Kidney (tissue), 14 donors: ENCODE measurements around the gene TCP11L1. TPM values are rescaled to one million over a fixed set of nuclear protein-coding genes. Genes with fewer than 3 reads are reported as not detected.

Experiments used
- DNase-seq, 5 donors: peaks; one replicate each; pipeline ENCODE4 v3.0.0-alpha.2; 2013 to 2020
- FAIRE-seq: peaks from 2 replicates; lab custom pipeline; 2012; peaks lifted over from hg19 to GRCh38; lab: Jason Lieb, UNC
- H3K27ac ChIP-seq, 2 donors: one replicate each; pipeline ENCODE4 v1.7.0; 2013; ENCODE audit warnings: low read depth in 2 of 2, low read length in 2 of 2, inconsistent platforms in 1 of 2
- H3K27me3 ChIP-seq: one replicate; pipeline ENCODE4 v1.7.1; 2013; ENCODE audit warnings: low read length, inconsistent platforms; ENCODE audit not compliant: control insufficient read depth, insufficient read depth
- H3K36me3 ChIP-seq, 3 donors: one replicate each; pipeline versions ENCODE4 v1.7.0 to v1.7.1; 2013; ENCODE audit warnings: low read length in 3 of 3, control low read depth in 1 of 3, inconsistent platforms in 1 of 3; ENCODE audit not compliant: insufficient read depth in 3 of 3, control insufficient read depth in 2 of 3
- H3K4me1 ChIP-seq, 3 donors: one replicate each; pipeline versions ENCODE4 v1.7.0 to v1.7.1; 2013; ENCODE audit warnings: low read length in 3 of 3, inconsistent platforms in 1 of 3, low read depth in 1 of 3; ENCODE audit not compliant: control insufficient read depth in 2 of 3, insufficient read depth in 2 of 3
- H3K4me3 ChIP-seq, 3 donors: one replicate each; pipeline versions ENCODE4 v1.7.0 to v1.8.1; 2013; ENCODE audit warnings: low read length in 3 of 3, control low read depth in 1 of 3, inconsistent platforms in 1 of 3
- H3K9ac ChIP-seq, 3 donors: one replicate each; pipeline versions ENCODE4 v1.7.0 to v1.7.1; 2013; ENCODE audit warnings: low read length in 3 of 3, control low read depth in 1 of 3, inconsistent platforms in 1 of 3
- H3K9me3 ChIP-seq, 3 donors: one replicate each; pipeline versions ENCODE4 v1.7.0 to v1.7.1; 2013; ENCODE audit warnings: low read length in 3 of 3, control low read depth in 1 of 3, inconsistent platforms in 1 of 3; ENCODE audit not compliant: control insufficient read depth in 2 of 3, insufficient read depth in 1 of 3
- intact Hi-C: fragments of 100-400 bp; cut with DNase I; formaldehyde crosslinking; loops from one replicate; pipeline ENCODE4 v1.11.1; 2022
- polyA plus RNA-seq: library from polyadenylated mRNA; stranded (reverse); fragments of 350-450 nt; fragmentation: Illumina TruSeq; extraction: RNeasy Lipid Tissue Mini Kit (QIAGEN cat#74804); gene quantifications from one replicate; pipeline ENCODE4 v1.2.3, GENCODE V29; 2014; ENCODE audit warnings: low read depth, low replicate concordance; ENCODE audit not compliant: insufficient read depth
- total RNA-seq: library from RNA; stranded (reverse); fragmentation: NEBNext Ultra II Directional; extraction: Animal tissue kit (Norgen Biotek cat#: 25700); gene quantifications from one replicate; pipeline ENCODE4 v1.2.1, GENCODE V29; 2021
- TF ChIP-seq, protein P1 (sequence below): IDR thresholded peaks from 3 replicates; pipeline ENCODE4 v1.5.1; 2012; ENCODE audit warnings: mild to moderate bottlenecking, moderate library complexity, borderline replicate concordance; ENCODE audit not compliant: insufficient read depth; ENCODE audit errors: extremely low read depth
- donor health status: control.
- donor health status: control.
- donor health status: control.
- donor health status: control.
- donor health status: control.
- donor health status: DM: yes; HTN: yes; CAD: no.
- donor health status: Normal renal cell carcinoma (clear cell type).

Gene TCP11L1
- total and polyA plus RNA-seq, 2 donors from 2014 or later = 4.0 to 17.9 TPM

DNA sequence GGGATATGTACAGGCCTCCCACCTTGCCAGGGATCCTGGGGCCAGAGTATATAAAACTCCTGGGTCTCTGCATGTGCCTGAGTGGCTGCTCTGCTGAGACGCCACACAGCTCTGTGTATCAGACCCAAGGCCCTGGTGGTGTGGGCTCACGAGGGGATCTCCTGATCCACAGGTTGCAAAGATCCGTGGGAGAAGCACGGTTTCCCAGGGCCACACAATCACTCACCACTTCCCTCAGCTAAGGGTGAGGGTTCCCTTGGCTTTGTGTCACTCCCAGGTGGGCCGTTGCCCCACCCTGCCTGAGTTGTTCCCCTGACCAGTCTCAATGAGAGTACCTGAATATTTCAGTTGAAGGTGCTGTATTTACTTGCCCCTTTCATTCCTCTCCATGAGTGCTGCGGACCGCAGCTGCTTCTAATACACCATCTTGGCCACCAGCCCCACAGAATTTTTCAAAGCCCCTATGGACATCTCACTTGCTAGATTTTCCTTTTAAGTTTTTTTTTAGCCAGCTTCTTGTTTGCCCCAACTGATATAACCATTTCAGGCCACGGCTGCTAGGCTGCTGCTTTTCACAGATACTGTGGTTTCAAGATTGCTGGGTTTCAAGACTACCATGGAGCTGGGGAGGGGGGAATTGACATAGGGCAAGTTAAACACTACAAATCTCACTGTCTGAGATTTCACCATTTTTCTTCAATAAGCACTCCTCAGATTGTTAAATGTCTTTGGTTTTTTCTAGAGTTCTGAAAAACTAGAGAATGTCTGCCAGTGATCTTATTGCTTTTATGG lies 37.4 kb upstream of the TCP11L1 start:
- TF ChIP-seq, protein P1, sequence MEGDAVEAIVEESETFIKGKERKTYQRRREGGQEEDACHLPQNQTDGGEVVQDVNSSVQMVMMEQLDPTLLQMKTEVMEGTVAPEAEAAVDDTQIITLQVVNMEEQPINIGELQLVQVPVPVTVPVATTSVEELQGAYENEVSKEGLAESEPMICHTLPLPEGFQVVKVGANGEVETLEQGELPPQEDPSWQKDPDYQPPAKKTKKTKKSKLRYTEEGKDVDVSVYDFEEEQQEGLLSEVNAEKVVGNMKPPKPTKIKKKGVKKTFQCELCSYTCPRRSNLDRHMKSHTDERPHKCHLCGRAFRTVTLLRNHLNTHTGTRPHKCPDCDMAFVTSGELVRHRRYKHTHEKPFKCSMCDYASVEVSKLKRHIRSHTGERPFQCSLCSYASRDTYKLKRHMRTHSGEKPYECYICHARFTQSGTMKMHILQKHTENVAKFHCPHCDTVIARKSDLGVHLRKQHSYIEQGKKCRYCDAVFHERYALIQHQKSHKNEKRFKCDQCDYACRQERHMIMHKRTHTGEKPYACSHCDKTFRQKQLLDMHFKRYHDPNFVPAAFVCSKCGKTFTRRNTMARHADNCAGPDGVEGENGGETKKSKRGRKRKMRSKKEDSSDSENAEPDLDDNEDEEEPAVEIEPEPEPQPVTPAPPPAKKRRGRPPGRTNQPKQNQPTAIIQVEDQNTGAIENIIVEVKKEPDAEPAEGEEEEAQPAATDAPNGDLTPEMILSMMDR = no peak

DNA sequence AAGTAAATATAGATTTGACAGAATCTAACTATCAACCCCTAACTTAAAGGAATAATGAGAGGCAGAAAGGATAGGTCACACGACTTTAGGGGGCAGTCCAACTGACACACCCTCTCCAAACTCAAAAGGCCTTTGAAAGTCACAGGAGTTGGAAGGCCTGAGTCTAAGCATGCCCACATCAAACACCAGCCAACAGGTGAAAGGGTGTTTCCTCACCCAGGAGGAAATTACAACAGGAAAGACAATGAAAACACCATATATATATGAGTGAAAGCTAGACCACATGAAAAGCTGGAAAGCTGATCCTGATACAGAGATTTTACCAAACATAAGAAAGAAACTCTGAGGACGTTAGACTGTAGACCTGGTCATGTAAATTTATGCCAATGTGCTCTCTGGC lies 34.2 kb upstream of the TCP11L1 start:
- no peak for FAIRE-seq
- intact Hi-C loops = no loop called here
- no peaks in the 10 kb centered on the region for H3K9me3 ChIP-seq

More for the DNA sequence above, 37.4 kb upstream of the TCP11L1 start:
- DNase-seq (no peak), FAIRE-seq (no peak)
- intact Hi-C loops = no loop called here
- Histone ChIP-seq H3K27me3 (no peaks in the 10 kb centered on the region), H3K36me3 (no peaks in the 10 kb centered on the region), H3K4me3 (no peak overlapping the region), H3K4me1 (no peaks in the 10 kb centered on the region), H3K27ac (no peak overlapping the region), H3K9me3 (no peaks in the 10 kb centered on the region), H3K9ac (no peak overlapping the region)

DNA sequence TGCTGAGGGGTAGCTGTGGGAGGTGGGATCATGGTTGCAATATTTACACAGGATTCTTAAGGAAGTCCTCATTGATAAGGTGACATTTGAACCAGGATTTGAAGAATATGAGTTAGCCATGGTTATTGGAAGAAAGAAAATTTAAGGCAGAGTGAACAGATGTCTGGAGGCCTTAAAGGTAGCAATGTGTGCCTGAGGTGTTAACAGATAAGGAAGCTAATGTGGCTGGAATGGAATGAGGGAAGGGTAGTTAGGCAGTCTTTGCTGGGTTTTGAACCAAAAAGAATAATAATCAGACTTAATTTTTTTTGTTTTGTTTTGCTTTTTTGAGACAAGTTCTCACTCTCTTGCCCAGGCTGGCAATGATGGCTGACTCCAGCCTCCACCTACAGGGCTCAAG lies 33.4 kb upstream of the TCP11L1 start:
- Histone ChIP-seq H3K9me3 (no peaks in the 10 kb centered on the region), H3K27me3 (no peaks in the 10 kb centered on the region), H3K36me3 (no peaks in the 10 kb centered on the region), H3K27ac (no peak overlapping the region), H3K4me1 (no peaks in the 10 kb centered on the region), H3K9ac (no peak overlapping the region), H3K4me3 (no peak overlapping the region)
- DNase-seq (no peak), FAIRE-seq (no peak)
- TF ChIP-seq, protein P1 = no peak
- intact Hi-C loops = no loop called here

More for the DNA sequence above, 34.2 kb upstream of the TCP11L1 start:
- Histone ChIP-seq H3K27me3 (no peaks in the 10 kb centered on the region), H3K4me1 (no peaks in the 10 kb centered on the region), H3K36me3 (no peaks in the 10 kb centered on the region), H3K27ac (no peak overlapping the region), H3K4me3 (no peak overlapping the region), H3K9ac (no peak overlapping the region)
- no peak for DNase-seq
- TF ChIP-seq, protein P1 = no peak

DNA sequence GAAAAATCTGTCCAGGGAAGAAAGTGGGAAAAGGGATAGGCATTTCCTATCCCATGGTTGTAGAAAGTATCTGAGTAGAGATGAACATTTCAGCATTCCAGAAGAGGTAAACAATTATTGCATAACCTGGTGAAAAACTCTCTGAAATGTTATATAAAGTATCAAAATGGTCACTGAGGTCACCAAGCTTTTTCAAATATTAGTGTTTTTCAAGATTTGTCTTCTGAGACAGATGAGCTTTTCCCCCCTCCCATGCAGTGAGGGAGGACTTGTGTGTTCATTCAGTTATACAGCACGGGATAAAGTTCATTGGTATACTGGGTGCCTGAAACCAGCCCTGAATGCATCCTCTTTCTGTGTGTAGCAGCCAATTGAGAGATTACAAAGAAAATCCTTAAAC lies 25.6 kb upstream of the TCP11L1 start:
- Histone ChIP-seq H3K9me3 (no peaks in the 10 kb centered on the region), H3K4me3 (no peak overlapping the region), H3K27me3 (no peaks in the 10 kb centered on the region), H3K27ac (no peak overlapping the region), H3K4me1 (no peaks in the 10 kb centered on the region), H3K36me3 (no peaks in the 10 kb centered on the region), H3K9ac (no peak overlapping the region)
- TF ChIP-seq, protein P1 = no peak
- intact Hi-C loops = no loop called here
- FAIRE-seq = no peak
- DNase-seq = no peak
